GM23338 (cell line): ENCODE results near the gene OBSCN. TPM values are rescaled to one million over a fixed set of nuclear protein-coding genes. Genes with fewer than 3 reads are reported as not detected.

ENCODE experiments used
- ATAC-seq: fragments of 200-7000 bp; cut with Tn5 transposase; 3 replicates; pipeline ENCODE4 v1.9.1; 2020
- DNase-seq: peaks from one replicate; pipeline ENCODE4 v3.0.0-alpha.2; 2015; ENCODE audit warnings: low spot score
- H2AFZ ChIP-seq: fragments of 200-600 bp; sonication (generic); 2 replicates; pipeline ENCODE4 v1.8.0; 2016; ENCODE audit warnings: antibody characterized with exemption, mild to moderate bottlenecking, moderate library complexity
- H3F3A ChIP-seq: fragments of 200-600 bp; sonication (generic); replicated peaks from 2 replicates; pipeline ENCODE4 v1.8.0; 2017; ENCODE audit warnings: antibody characterized with exemption, mixed run types, low read depth
- H3K27ac ChIP-seq: fragments of 200-600 bp; sonication (generic); 2 replicates; pipeline ENCODE4 v1.6.1; 2016; ENCODE audit warnings: low read depth
- H3K27me3 ChIP-seq: fragments of 200-600 bp; sonication (generic); 2 replicates; pipeline ENCODE4 v1.8.0; 2016; ENCODE audit warnings: mild to moderate bottlenecking, mixed run types, moderate library complexity; ENCODE audit not compliant: insufficient read depth
- H3K36me3 ChIP-seq: fragments of 200-600 bp; sonication (generic); 2 replicates; pipeline ENCODE4 v1.8.0; 2016; ENCODE audit warnings: mild to moderate bottlenecking; ENCODE audit not compliant: insufficient read depth
- H3K4me1 ChIP-seq: fragments of 200-600 bp; sonication (generic); 2 replicates; pipeline ENCODE4 v1.8.0; 2016; ENCODE audit warnings: mild to moderate bottlenecking, moderate library complexity; ENCODE audit not compliant: insufficient read depth
- H3K4me2 ChIP-seq: fragments of 200-600 bp; sonication (generic); 2 replicates; pipeline ENCODE4 v1.7.1; 2017; ENCODE audit warnings: mixed run types
- H3K4me3 ChIP-seq: fragments of 200-600 bp; sonication (generic); 2 replicates; pipeline ENCODE4 v1.6.1; 2016; ENCODE audit warnings: mixed run types
- H3K79me2 ChIP-seq: fragments of 200-600 bp; sonication (generic); replicated peaks from 2 replicates; pipeline ENCODE4 v1.8.0; 2017; ENCODE audit warnings: mild to moderate bottlenecking; ENCODE audit not compliant: insufficient read depth
- H3K9me2 ChIP-seq: fragments of 200-600 bp; sonication (generic); 2 replicates; pipeline ENCODE4 v1.8.0; 2017; ENCODE audit not compliant: insufficient read depth
- H4K20me1 ChIP-seq: fragments of 200-600 bp; sonication (generic); replicated peaks from 2 replicates; pipeline ENCODE4 v1.8.0; 2017; ENCODE audit warnings: mild to moderate bottlenecking; ENCODE audit not compliant: insufficient read depth
- H3K27ac Mint-ChIP-seq: 2 replicates; pipeline ENCODE4 v1.8.0; 2020; ENCODE audit warnings: inconsistent platforms, mild to moderate bottlenecking, moderate library complexity, mixed read lengths
- H3K27me3 Mint-ChIP-seq: 3 replicates; pipeline ENCODE4 v1.8.0; 2022; ENCODE audit warnings: low read depth, mild to moderate bottlenecking, moderate library complexity, mixed read lengths, inconsistent platforms; ENCODE audit not compliant: insufficient read depth, poor library complexity
- H3K36me3 Mint-ChIP-seq: 3 replicates; pipeline ENCODE4 v1.8.0; 2021; ENCODE audit warnings: low read depth, mild to moderate bottlenecking, inconsistent platforms, moderate library complexity, mixed read lengths
- H3K4me1 Mint-ChIP-seq: 3 replicates; pipeline ENCODE4 v1.8.0; 2020; ENCODE audit warnings: mild to moderate bottlenecking, inconsistent platforms, mixed read lengths
- H3K4me3 Mint-ChIP-seq: 3 replicates; pipeline ENCODE4 v1.8.0; 2021; ENCODE audit warnings: moderate library complexity, mild to moderate bottlenecking, inconsistent platforms, mixed read lengths
- H3K9me3 Mint-ChIP-seq: 3 replicates; pipeline ENCODE4 v1.8.0; 2020; ENCODE audit warnings: moderate library complexity, mild to moderate bottlenecking, inconsistent platforms, mixed read lengths
- CREB1 ChIP-seq: fragments of 250-450 bp; sonication (Bioruptor Pico); IDR thresholded peaks from 2 replicates; pipeline ENCODE4 v1.5.0; 2020; ENCODE audit warnings: low read depth, mild to moderate bottlenecking, moderate library complexity
- CTCF ChIP-seq, 2 experiments: fragments of 200-600 bp in 1 of 2; sonication (generic) in 1 of 2; conservative IDR thresholded peaks; 2 replicates each; pipeline versions ENCODE4 v1.5.1 to v1.6.1; 2016 to 2017; ENCODE audit warnings: antibody characterized with exemption in 2 of 2, low read depth in 2 of 2, mild to moderate bottlenecking in 2 of 2, moderate library complexity in 1 of 2
- EZH2phosphoT487 ChIP-seq: fragments of 200-600 bp; sonication (generic); IDR thresholded peaks from one replicate; pipeline ENCODE4 v1.8.1; 2018; ENCODE audit warnings: antibody characterized with exemption; ENCODE audit not compliant: unreplicated experiment
- JUNB ChIP-seq: IDR thresholded peaks from one replicate; pipeline ENCODE4 v1.6.1; 2016; ENCODE audit warnings: antibody characterized with exemption; ENCODE audit not compliant: unreplicated experiment
- POLR2AphosphoS5 ChIP-seq: IDR thresholded peaks from 2 replicates; pipeline ENCODE4 v1.6.1; 2016; ENCODE audit warnings: antibody characterized with exemption, low read depth
- ZNF462 ChIP-seq: fragments of 250-450 bp; sonication (Bioruptor Pico); IDR thresholded peaks from 2 replicates; pipeline ENCODE4 v1.5.0; 2020; ENCODE audit warnings: mild to moderate bottlenecking, moderate library complexity
- polyA plus RNA-seq: library from polyadenylated mRNA; unstranded; fragments of >200 nt; fragmentation: Nextera tagmentation; extraction: Ambion mirVana; gene quantifications from 2 replicates; pipeline ENCODE4 v1.2.1, GENCODE V29; 2016
- total RNA-seq: library from RNA; depleted of rRNA; stranded (reverse); fragments of >200 nt; shearing (Covaris generic); gene quantifications from 2 replicates; pipeline ENCODE4 v1.2.3, GENCODE V29; 2014

Gene OBSCN
- total and polyA plus RNA-seq, 2 experiments from 2014 or later = 8.4 to 38.5 TPM

- TF ChIP-seq ZNF462 (no peak), CREB1 (no peak), POLR2AphosphoS5 (no peak)
Observed at GRCh38 chr1:228397966-228398365, 190.1 kb downstream of the OBSCN start (continued).

GRCh38 chr1:228398741-228399461 is 191.1 kb downstream of the OBSCN start:
- H3K4me1 ChIP-seq = no peaks in the 10 kb centered on the region; the same call in 1 of the 2 replicates
- no peaks in the 10 kb centered on the region; the same call in 1 of the 2 replicates for H3K36me3 ChIP-seq
- H4K20me1 ChIP-seq = peaks cover 11% of the 10 kb centered on the region
- no peak overlapping the region for H2AFZ ChIP-seq
- H3K4me2 ChIP-seq = no peak overlapping the region
- H3K79me2 ChIP-seq = peaks cover 18% of the 10 kb centered on the region
- H3K27me3 ChIP-seq = no peaks in the 10 kb centered on the region
- H3F3A ChIP-seq = no peaks in the 10 kb centered on the region
- no peak overlapping the region for H3K27ac ChIP-seq
- H3K4me1 Mint-ChIP-seq = peaks cover 5% of the 10 kb centered on the region; the same call in 1 of the 3 replicates
- H3K36me3 Mint-ChIP-seq = peaks cover 64% of the 10 kb centered on the region
- H3K9me3 Mint-ChIP-seq = no peaks in the 10 kb centered on the region
- H3K9me2 ChIP-seq = no peaks in the 10 kb centered on the region
- DNase-seq (no peak), ATAC-seq (no peak)
- H3K27me3 Mint-ChIP-seq = peaks cover 14% of the 10 kb centered on the region
- TF ChIP-seq CTCF (conservative IDR thresholded peaks at IDR 0.05; ENCODE audit: low read depth in 2 of 2) (no peak), JUNB (no peak), EZH2phosphoT487 (no peak)
- H3K27ac Mint-ChIP-seq = no peak overlapping the region
- no peak overlapping the region for H3K4me3 Mint-ChIP-seq
- H3K4me3 ChIP-seq = no peak overlapping the region
